Sigmoid colon (tissue), 4 donors: ENCODE measurements around the gene RAI2.

Experiments used
- CTCF ChIP-seq, 4 experiments: fragments of 450-650 bp in 3 of 4; fragments of 200-600 bp in 1 of 4; IDR thresholded peaks; one replicate each; pipeline ENCODE4 v1.5.1; 2016 to 2019; ENCODE audit warnings: antibody characterized with exemption in 4 of 4, mild to moderate bottlenecking in 3 of 4, moderate library complexity in 2 of 4
- EP300 ChIP-seq, 4 donors: sonication (generic); formaldehyde crosslinking; IDR thresholded peaks; one replicate each; pipeline ENCODE4 v1.6.1; 2017; ENCODE audit warnings: antibody characterized with exemption in 4 of 4
- POLR2A ChIP-seq, 2 donors: fragments of 450-650 bp; IDR thresholded peaks; one replicate each; pipeline ENCODE4 v1.6.1; 2016; ENCODE audit warnings: antibody characterized with exemption in 2 of 2, mild to moderate bottlenecking in 2 of 2, moderate library complexity in 2 of 2
- POLR2AphosphoS5 ChIP-seq, 4 donors: sonication (generic); formaldehyde crosslinking; IDR thresholded peaks; one replicate each; pipeline ENCODE4 v1.6.1; 2017; ENCODE audit warnings: antibody characterized with exemption in 4 of 4

GRCh38 chrX:17828171-17828570 is 32.9 kb downstream of the RAI2 start:
- no peak for TF ChIP-seq POLR2A (IDR thresholded peaks at IDR 0.05)
- no peak for TF ChIP-seq CTCF (IDR thresholded peaks at IDR 0.05)
- no peak for TF ChIP-seq EP300 (IDR thresholded peaks at IDR 0.05)
- TF ChIP-seq POLR2AphosphoS5 (IDR thresholded peaks at IDR 0.05), result no peak
